Measurements from ENCODE around the gene CFLAR. TPM values are rescaled to one million over a fixed set of nuclear protein-coding genes. Genes with fewer than 3 reads are reported as not detected.

The CFLAR gene
- total and polyA plus RNA-seq, 2 of the 13 experiments (the other 11 are each of a cell fraction or from before 2014, with no cell fraction given) = 43.8 to 92.1 TPM

GRCh38 chr2:201118961-201119854 lies 3.2 kb downstream of the CFLAR start (continued):
- peak; percentile 98 for TF ChIP-seq PRDM15 (CRISPR knock-in tag; IDR thresholded peaks at IDR 0.05)
- TF ChIP-seq ZBTB14 (CRISPR knock-in tag; IDR thresholded peaks at IDR 0.05) = no peak
- no peak for TF ChIP-seq ARNTL (CRISPR knock-in tag; IDR thresholded peaks at IDR 0.05)
- no peak for TF ChIP-seq MATR3 (CRISPR knock-in tag; IDR thresholded peaks at IDR 0.05)
- 0 out of 2 replicates have a peak, but pooled peaks have one; percentile 18 for TF ChIP-seq ZNF576 (CRISPR knock-in tag; IDR thresholded peaks at IDR 0.05)
- no peak for TF ChIP-seq SMARCC2 (IDR thresholded peaks at IDR 0.05)
- 0 out of 2 replicates have a peak, but pooled peaks have one; percentile 47 for TF ChIP-seq NFATC3 (CRISPR knock-in tag; IDR thresholded peaks at IDR 0.05)
- TF ChIP-seq, protein P1, sequence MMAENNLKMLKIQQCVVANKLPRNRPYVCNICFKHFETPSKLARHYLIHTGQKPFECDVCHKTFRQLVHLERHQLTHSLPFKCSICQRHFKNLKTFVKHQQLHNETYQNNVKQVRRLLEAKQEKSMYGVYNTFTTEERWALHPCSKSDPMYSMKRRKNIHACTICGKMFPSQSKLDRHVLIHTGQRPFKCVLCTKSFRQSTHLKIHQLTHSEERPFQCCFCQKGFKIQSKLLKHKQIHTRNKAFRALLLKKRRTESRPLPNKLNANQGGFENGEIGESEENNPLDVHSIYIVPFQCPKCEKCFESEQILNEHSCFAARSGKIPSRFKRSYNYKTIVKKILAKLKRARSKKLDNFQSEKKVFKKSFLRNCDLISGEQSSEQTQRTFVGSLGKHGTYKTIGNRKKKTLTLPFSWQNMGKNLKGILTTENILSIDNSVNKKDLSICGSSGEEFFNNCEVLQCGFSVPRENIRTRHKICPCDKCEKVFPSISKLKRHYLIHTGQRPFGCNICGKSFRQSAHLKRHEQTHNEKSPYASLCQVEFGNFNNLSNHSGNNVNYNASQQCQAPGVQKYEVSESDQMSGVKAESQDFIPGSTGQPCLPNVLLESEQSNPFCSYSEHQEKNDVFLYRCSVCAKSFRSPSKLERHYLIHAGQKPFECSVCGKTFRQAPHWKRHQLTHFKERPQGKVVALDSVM (CRISPR knock-in tag; IDR thresholded peaks at IDR 0.05) = no peak
- TF ChIP-seq, protein P2, sequence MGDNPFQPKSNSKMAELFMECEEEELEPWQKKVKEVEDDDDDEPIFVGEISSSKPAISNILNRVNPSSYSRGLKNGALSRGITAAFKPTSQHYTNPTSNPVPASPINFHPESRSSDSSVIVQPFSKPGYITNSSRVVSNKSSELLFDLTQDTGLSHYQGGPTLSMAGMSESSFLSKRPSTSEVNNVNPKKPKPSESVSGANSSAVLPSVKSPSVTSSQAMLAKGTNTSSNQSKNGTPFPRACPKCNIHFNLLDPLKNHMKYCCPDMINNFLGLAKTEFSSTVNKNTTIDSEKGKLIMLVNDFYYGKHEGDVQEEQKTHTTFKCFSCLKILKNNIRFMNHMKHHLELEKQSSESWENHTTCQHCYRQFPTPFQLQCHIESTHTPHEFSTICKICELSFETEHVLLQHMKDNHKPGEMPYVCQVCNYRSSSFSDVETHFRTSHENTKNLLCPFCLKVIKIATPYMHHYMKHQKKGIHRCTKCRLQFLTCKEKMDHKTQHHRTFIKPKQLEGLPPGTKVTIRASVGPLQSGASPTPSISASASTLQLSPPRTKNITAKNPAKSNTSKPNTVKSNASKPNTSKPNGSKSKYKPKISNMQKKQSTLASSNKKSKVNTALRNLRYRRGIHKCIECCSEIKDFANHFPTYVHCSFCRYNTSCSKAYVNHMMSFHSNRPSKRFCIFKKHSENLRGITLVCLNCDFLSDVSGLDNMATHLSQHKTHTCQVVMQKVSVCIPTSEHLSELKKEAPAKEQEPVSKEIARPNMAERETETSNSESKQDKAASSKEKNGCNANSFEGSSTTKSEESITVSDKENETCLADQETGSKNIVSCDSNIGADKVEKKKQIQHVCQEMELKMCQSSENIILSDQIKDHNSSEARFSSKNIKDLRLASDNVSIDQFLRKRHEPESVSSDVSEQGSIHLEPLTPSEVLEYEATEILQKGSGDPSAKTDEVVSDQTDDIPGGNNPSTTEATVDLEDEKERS (CRISPR knock-in tag; IDR thresholded peaks at IDR 0.05) = no peak
- TF ChIP-seq ZNF225 (CRISPR knock-in tag; IDR thresholded peaks at IDR 0.05) = no peak
- no peak for TF ChIP-seq ZFP62 (CRISPR knock-in tag; IDR thresholded peaks at IDR 0.05)
- TF ChIP-seq KDM5A (IDR thresholded peaks at IDR 0.05; ENCODE audit: borderline replicate concordance, low read length) = no peak
- no peak for TF ChIP-seq ZNF839 (CRISPR knock-in tag; IDR thresholded peaks at IDR 0.05; ENCODE audit: borderline replicate concordance)
